ENCODE measurements around the gene CDK11B.
"Not testable (repeated sequence)": the region's sequence is repeated elsewhere in the genome, so short reads cannot be mapped to it uniquely, and the experiment has no call there.

The CDK11B gene

DNA sequence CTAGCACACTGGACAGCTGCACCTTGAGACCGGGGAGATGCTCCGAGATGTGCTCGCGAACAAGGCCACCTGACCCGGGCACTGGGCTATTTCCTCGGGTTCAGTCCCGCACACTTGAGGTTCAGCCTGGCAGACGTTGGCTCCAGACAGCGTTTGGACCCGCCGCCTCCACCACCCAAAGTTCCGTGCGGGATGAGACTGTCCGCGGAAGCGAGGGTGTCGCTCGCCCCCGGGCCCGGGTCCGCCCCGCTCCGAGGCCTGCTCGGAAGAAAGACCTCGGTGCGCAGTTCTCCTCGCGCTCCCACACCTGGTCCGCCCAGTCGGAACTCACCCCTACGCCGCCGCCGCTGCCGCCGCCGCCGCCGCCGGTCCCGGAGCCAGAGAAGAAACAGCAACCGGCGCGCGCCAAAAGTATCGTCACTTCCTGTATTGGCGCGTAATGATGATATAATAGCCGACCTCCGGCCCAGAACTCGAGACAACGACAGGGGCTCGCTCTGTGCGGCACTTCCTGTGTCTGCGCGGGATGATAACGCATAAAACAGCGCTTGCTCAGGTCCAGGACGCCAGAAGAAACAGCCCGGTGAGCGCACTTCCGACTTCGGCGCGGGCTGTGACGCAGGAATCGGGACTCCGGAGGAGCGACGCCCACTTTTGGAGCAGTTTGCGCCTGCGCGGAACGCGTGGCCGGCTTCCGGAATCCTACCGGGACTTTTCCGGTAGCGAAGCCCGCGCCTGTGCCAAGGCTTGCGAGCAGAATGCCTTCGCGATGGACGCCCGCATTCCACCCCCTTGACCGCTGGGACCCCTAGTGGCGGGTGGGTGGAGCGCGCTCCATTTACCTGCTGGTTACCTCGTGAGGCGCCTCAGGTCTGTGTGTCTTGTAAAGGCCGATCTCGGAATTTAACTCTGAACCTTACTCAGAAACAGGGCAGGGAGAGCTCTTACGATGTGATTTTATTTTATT, at the start of gene CDK11B:
Gene CDK11B (minus strand): TSS at position 422 of the 967 bp plus-strand sequence. CDS start 1,519 bp downstream, outside the sequence.
- TF ChIP-seq ELF4 (IDR thresholded peaks at IDR 0.05), result peak; percentile 85
- DNase-seq (ENCODE audit: extremely low spot score), result peak; percentile 87
- POLR2A ChIA-PET, result not testable (repeated sequence)
- CTCF ChIA-PET, result interaction anchor here (0.6 kb wide), 1 partner anchor 312 kb away, joined by 4 read pairs; no protein-coding TSS in a partner anchor

DNA sequence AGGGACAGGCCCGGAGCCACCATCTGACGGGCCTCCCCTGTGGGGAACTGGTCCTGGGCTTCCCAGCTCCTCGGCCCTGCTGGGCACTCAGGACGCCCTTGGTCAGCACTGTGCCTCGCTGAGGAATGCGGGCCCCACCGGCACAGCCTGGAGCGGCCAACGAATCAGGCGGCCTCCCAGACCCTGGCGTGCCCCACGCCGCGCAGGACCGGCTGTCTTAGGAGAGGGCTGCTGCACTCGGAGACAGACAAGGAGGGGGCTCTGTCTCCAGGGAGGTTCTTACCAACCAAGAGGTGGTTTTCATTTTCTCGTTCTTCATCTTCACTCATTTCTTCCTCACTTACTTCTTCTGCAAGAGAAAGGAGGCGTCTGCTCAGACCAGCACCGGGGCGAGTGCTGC, 49.1 kb upstream of the CDK11B start:
- DNase-seq (ENCODE audit: extremely low spot score); POLR2A ChIA-PET; CTCF ChIA-PET: not testable (repeated sequence)

DNA sequence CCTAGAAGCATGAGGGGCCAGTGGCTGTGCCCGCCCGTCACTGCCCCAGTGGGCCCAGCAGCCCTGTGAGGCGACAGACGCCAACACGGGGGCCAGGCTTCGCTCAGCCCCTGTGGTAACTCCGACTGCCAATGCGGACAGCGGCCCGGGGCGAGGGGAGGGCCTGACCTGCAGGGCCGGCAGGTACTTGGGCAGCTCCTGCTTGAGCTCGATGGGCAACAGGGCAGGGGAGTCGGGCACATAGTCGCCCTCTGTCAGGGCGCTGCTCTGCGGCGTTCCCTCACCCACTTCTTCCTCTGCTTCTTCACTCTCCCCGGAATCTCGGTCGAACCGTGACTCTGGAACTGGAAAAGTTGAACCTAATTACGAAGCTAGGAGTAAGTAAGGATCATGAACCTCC, 48.4 kb upstream of the CDK11B start:
- POLR2A ChIA-PET; CTCF ChIA-PET; DNase-seq (ENCODE audit: extremely low spot score): not testable (repeated sequence)

DNA sequence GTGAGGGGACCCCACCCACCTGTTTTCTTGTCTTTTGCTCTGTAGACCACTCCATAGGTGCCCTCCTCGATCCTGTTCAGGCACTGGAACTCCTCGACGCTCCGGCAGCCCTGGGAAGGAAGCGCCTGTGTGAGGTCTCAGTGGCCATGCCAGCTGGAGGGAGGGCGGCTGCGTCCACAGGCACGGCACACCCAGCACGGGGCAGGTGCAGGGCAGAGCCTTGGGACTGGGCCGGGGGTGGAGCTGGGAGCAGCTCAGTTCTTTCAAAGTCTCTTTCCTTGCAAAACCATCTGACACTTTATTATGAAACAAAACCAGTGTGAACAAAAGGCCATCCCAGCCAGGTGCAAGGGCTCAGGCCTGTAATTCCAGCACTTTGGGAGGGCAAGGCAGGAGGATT, 46.8 kb upstream of the CDK11B start:
- CTCF ChIA-PET; DNase-seq (ENCODE audit: extremely low spot score); POLR2A ChIA-PET: not testable (repeated sequence)

DNA sequence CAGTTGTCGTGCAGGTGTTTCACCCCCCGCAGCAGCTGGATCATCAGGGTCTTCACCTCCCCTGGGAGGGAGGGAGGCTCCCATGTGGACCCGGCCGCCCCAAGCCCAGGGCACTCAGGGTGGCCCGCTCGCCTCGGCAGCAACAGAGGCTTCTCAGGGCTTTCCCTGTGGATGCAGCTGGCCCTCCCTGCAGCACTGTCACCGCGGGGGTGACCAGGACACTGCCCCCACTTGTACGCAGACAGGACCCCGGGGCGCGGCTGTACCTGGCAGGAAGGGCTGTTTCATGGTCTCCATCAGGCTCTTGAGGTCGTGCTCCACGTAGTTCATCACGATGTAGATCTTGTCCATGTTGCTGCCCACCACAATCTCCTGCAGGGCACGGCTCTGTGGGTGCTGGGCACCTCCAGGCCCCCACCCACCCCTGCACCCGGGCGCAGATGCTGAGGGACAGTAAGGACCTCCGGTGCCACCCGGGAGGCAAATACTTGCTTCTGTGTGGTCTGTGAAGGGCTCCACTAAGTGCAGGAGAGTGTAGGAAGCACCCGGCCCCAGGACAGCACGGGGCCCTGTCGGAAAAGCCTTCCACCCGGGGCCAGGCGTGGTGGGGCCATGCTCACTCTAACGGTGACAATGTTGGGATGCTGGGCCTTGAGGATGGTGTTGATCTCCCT, 45.6 kb upstream of the CDK11B start:
- POLR2A ChIA-PET; DNase-seq (ENCODE audit: extremely low spot score); CTCF ChIA-PET: not testable (repeated sequence)

DNA sequence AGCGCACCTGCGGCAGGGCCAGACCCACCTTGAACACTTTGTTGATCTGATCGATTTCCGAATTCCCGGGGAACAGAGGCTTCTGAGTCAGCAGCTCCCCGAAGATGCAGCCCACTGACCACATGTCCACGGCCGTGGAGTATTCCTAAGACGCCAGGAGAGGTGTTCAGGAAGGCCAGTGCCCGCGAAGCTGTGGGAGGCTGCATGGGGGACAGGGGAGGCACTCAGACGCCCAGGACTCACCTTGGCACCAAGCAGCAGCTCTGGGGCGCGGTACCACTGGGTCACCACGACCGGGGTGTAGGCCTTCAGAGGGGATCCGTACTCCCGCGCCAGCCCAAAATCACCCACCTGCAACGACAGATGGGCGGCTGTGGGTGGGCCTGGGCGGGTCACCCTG, 45.0 kb upstream of the CDK11B start:
- CTCF ChIA-PET, result no interaction called here
- POLR2A ChIA-PET, result no interaction called here
- no peak for DNase-seq (ENCODE audit: extremely low spot score)
- TF ChIP-seq TARDBP (IDR thresholded peaks at IDR 0.05) (no peak), NFRKB (IDR thresholded peaks at IDR 0.05) (no peak), ELF4 (IDR thresholded peaks at IDR 0.05) (no peak), BHLHE40 (IDR thresholded peaks at IDR 0.05; ENCODE audit: borderline replicate concordance) (no peak), HDGF (IDR thresholded peaks at IDR 0.05; ENCODE audit: borderline replicate concordance) (no peak), FOXA1 (IDR thresholded peaks at IDR 0.05) (no peak), SUZ12 (IDR thresholded peaks at IDR 0.05) (no peak), ARNT (IDR thresholded peaks at IDR 0.05) (no peak), SP1 (IDR thresholded peaks at IDR 0.05) (no peak), LEF1 (IDR thresholded peaks at IDR 0.05; ENCODE audit: borderline replicate concordance) (no peak), FOXK2 (IDR thresholded peaks at IDR 0.05) (no peak), FOXM1 (IDR thresholded peaks at IDR 0.05; ENCODE audit: borderline replicate concordance) (no peak), ZNF384 (IDR thresholded peaks at IDR 0.05) (no peak), L3MBTL2 (conservative IDR thresholded peaks at IDR 0.05) (no peak)
- TF ChIP-seq, protein P1, sequence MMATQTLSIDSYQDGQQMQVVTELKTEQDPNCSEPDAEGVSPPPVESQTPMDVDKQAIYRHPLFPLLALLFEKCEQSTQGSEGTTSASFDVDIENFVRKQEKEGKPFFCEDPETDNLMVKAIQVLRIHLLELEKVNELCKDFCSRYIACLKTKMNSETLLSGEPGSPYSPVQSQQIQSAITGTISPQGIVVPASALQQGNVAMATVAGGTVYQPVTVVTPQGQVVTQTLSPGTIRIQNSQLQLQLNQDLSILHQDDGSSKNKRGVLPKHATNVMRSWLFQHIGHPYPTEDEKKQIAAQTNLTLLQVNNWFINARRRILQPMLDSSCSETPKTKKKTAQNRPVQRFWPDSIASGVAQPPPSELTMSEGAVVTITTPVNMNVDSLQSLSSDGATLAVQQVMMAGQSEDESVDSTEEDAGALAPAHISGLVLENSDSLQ (IDR thresholded peaks at IDR 0.05), result no peak

DNA sequence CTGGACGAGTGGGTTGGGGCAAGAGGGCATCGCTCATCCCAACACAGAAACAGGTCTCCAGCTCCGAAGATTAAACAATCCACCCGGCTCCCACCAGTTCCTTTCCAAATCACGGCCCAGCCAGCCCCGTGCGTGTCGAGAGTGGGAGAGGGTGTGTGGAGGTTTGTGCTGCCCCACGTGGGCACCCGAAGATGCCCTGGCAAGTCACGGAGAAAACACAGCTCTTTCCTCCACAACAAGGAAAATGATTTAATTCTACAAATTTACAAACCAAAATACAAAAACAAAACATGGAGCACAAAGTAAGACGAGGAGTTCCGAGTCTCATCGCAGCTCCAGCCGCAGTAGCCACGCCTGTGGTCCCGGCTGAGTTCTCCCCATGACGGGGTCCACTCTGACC, 43.7 kb upstream of the CDK11B start:
- DNase-seq (ENCODE audit: extremely low spot score); POLR2A ChIA-PET; CTCF ChIA-PET: not testable (repeated sequence)

DNA sequence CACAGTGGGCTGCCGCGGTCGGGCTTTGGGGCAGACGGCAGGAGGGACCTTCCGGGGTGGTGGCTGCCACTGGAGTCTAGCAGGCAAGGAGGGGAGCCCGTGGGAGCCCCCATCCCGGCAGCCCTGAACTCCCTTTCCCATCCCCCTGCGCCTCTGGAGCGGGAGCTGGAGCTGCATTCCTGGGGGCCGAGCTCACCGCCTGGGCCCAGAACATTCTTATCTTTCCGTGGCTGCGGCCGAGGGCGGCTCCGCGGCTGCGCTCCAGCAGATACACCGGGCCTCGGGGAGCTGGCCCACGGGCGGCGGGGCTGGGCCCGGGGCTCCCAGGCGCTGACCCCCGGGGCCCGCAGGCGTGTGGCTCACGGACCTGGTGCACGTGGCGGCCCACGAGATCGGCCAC, 41.8 kb upstream of the CDK11B start:
- CTCF ChIA-PET; POLR2A ChIA-PET; DNase-seq (ENCODE audit: extremely low spot score): not testable (repeated sequence)

DNA sequence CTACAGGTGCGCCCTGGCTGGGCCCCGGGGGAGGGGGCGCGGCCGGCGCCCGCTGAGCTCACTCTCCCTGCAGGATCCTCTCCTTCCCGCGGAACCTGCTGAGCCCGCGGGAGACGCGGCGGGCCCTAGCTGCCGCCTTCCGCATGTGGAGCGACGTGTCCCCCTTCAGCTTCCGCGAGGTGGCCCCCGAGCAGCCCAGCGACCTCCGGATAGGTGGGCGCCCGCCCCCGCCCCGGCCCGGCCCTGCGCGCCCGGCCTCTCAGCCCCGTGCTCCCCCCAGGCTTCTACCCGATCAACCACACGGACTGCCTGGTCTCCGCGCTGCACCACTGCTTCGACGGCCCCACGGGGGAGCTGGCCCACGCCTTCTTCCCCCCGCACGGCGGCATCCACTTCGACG, 41.3 kb upstream of the CDK11B start:
- CTCF ChIA-PET; DNase-seq (ENCODE audit: extremely low spot score); POLR2A ChIA-PET: not testable (repeated sequence)

DNA sequence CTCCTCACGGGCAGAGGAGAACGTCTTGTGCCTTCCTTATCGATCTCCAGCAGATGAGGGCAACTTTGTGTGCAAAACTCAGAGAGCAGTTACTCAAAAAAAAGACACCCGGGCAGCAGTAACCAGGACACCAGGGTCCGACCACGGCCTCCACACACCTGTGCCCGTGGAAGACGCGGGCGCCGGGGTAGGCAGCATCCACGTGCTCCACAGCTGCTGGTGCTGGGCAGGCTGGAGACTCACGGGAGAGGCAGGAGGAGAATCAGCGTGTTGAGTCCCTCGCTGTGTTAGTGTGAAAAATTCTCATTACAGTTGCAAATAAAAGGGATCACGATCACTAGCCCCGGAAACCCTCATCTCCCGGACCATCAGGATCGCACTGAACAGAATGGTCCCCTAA, 40.3 kb upstream of the CDK11B start:
- CTCF ChIA-PET, POLR2A ChIA-PET: not testable (repeated sequence)

DNA sequence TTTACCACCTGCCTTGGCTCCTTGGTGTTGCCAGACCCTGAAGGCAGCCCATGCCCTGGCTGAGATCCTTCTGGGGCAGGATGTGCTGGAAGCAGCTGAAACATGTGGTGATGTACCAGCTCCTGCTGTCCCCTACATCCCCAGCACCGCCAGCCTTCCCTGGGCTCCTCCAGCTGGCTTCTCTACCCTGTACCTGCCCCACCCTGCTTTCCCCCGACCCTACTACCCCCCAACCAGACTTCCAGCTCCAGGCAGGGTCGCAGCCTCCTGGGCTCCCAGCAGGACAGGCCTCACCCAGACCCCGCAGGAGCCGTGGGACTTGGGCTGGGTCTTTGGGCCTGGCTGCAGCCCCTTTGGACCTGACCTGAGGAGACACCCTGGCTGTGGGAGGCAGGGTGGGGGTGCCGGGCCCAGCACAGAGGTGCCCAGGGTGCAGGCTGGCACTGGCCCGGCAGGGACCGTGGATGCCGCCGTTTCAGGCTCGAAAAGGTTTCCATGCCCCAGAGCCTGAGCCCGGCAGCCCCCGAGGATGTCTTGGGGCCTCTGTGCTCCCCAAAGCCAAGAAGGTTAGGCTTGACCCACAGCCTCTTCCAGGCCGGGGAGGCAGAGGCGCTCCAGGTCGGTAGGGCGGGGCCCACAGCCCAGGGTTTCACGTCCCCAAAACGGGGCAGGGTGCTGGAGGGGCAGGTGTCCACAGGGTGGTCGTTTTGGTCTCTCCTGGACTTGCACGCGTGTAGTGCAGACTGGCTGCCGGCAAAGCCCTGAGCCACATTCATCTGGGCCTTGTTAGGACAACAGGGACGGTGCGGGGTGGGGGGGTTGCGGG, 38.8 kb upstream of the CDK11B start:
- CTCF ChIA-PET; DNase-seq (ENCODE audit: extremely low spot score); POLR2A ChIA-PET: not testable (repeated sequence)

More for the DNA sequence above, 40.3 kb upstream of the CDK11B start:
- DNase-seq (ENCODE audit: extremely low spot score), result not testable (repeated sequence)

DNA sequence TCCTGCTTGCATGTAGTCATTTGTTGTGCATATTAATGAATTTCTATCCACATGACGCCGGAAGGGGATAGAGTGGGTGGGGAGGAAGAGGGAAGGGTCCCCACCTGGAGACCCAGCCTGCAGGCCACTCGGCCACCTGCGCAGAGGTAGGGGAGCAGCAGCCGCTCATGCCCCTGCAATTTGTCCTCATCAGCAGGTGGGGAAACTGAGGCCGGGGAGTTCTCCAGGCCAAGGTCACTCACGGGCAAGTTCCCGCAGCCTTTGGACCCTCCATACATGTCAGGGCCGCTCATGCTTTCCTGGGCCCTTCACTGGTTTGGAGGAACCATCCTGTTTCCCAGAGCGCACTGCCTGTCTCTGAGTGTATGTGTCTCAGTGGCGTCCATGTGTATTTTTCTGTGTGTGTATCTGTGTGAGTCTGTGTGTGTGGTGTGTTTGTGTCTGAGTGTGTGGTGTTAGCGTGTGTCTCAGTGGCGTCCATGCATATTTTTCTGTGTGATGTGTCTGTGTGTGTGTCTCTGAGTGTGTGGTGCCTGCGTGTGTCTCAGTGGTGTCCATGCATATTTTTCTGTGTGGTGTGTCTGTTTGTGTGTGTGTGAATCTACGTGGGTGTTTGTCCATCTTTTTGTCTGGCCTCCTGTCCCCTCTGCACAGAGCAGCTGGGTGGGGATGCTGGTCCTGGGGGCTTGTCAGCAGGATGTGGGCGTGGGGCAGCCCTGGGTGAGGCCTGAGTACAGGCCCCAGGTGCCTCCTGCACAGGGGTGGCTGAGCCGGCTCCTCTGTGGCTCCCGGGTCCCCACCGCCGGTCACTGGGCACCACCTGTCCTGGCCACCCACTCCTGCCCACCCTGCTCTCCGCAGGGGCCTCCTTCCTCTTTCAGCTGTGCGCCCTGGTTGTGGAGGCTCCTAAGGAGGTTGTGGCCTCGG, 37.9 kb upstream of the CDK11B start:
- POLR2A ChIA-PET; CTCF ChIA-PET; DNase-seq (ENCODE audit: extremely low spot score): not testable (repeated sequence)
